HG02623 (cell line): Measurements from ENCODE around the gene KLK7.
"Not testable (repeated sequence)": the region's sequence is repeated elsewhere in the genome, so short reads cannot be mapped to it uniquely, and the experiment has no call there.

Experiments used
- ATAC-seq: cut with Tn5 transposase; IDR thresholded peaks from one replicate; pipeline ENCODE4 v1.9.1; 2021; ENCODE audit warnings: moderate library complexity; ENCODE audit not compliant: unreplicated experiment

KLK7 gene

GRCh38 chr19:51012661-51013190 lies 29.0 kb upstream of the KLK7 start:
- ATAC-seq, result no peak

GRCh38 chr19:51010066-51010795 lies 26.5 kb upstream of the KLK7 start:
- no peak for ATAC-seq

GRCh38 chr19:51009061-51009891 lies 25.6 kb upstream of the KLK7 start:
- no peak for ATAC-seq

DNA sequence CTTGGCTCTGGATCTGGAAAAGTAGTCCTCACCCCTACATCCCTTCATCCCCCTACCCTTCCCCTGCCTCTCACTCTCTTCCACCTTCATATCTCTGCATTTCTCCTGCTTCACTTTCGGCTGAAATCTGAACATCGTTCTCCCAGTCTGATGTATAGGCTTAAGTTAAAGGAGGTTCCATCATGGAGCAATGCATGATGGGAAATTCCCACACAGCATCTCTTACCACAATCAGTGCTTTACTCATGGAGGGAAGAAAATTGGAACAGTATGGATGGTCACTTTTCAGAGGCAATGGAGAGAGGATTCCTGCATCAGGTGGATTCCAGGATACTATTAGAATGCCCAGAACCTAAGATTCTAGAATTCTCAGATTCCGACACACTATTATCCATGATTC lies 23.8 kb upstream of the KLK7 start:
- ATAC-seq, result no peak

DNA sequence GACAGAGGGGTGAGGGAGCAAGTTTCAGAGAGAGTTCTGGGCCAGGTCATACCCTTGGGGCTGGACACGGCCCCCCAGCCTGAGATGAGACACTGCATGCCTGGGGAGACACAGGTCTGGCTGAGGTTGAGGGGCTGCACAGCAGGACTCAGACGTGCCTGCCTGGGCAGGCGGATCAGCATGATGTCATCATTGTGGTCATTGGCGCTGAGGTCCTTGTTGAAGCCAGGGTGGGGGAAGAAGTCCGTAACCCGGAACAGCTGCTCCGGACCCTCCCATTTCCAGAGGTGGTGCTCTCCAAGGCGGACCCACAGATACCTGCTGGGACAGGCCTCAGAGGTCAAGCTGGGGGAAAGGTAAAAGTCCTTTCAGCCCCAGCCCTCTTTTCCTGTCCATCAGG lies 22.7 kb upstream of the KLK7 start:
- ATAC-seq, result no peak

DNA sequence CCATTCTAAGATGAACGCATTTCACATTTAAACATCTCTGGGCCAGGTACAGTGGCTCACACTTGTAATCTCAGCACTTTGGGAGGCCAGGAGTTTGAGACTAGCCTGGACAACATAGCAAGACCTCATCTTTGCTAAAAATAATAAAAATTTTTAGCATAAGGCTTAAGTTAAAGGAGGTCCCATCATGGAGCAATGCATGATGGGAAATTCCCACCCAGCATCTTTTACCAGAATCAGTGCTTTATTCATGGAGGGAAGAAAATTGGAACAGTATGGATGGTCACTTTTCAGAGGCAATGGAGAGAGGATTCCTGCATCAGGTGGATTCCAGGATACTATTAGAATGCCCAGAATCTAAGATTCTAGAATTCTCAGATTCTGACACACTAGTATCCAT lies 21.5 kb upstream of the KLK7 start:
- no peak for ATAC-seq

DNA sequence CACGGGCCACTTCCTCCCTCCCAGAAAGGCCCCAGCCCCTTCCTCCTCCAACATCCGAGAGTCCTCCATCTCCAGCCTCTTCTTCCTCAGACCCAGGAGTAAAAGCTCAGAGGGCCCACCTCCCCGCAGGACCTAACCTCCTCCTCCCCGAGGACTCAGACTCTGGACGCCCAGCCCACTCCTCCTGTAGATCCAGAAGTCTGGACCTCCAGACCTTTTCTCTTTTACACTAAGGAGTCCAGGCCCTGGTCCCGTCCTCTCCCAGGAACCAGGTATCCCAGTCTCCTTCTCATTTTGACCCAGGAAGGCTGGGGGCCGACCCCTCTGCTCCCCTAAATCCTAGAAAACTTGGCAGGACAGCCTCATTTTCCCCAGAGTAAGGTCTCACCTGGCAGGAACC lies 19.6 kb upstream of the KLK7 start:
- no peak for ATAC-seq

- no peak for ATAC-seq
These were observed 19.0 kb upstream of the KLK7 start for GRCh38 chr19:51002542-51003311.

GRCh38 chr19:51002089-51002532 lies 18.4 kb upstream of the KLK7 start:
- no peak for ATAC-seq

DNA sequence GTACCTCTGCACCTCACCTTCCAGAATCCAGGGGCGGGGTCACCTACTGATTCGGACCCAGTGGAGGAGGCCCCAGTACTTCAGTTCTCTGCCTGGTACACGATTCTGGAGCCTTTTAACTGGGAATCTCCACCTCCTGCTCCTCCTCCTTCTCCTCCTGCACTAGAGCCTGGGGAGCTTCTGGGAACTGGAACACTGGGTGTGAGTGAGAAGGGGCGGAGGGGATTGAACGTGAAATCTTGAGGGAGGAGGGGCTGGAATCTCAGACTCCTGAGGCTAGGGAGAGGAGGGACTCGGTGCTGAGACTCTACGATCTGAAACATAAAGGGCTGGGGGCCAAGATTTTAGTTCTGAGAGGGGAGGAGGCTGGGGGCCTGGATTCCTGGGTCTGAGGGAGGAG lies 17.8 kb upstream of the KLK7 start, which contains the start of gene KLK8:
KLK8 (minus strand) TSS at position 90 of the 400 bp plus-strand sequence. CDS start 437 bp downstream, outside the sequence.
- no peak for ATAC-seq

DNA sequence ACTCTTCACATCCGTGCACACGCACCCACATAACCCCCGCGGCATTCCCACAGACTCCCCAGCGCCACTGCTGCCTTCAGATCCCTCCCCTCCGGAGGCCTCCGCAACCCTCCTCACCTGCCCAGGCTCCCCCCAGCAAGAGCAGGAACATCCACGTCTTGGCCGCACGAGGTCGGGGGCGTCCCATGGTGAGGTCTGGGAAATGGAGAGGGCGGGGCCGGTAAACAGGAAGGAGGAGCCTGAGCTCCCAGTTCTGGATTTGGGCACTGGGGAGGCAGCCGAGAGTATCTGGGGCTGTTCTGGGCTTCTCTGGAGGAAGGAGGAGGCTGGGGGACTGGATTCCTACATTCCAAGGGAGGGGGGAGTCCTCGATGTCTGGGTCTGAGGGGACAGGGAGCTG lies 17.3 kb upstream of the KLK7 start:
- no peak for ATAC-seq

GRCh38 chr19:51000426-51000825 lies 16.7 kb upstream of the KLK7 start:
- no peak for ATAC-seq

DNA sequence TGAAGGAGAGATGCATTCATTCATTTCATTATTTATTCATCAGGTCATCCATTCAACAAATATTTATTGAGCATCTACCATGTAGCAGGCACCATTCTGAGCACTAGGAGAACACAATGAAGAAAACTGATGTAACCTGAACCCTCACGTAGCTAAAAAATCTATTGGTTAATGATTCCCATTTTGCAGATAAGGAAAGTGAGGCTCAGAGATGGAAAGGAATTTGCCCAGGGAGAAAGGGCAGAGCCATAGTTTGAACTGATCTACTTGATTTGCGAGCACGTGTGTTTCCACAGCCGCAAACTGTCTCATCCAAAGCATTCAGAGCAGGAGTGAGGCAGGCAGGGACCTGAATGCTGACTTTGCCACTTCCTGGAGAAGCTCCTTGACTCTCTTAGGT lies 15.0 kb upstream of the KLK7 start:
- ATAC-seq, result no peak

- no peak for ATAC-seq
These were observed 14.3 kb upstream of the KLK7 start for GRCh38 chr19:50998061-50998460.

DNA sequence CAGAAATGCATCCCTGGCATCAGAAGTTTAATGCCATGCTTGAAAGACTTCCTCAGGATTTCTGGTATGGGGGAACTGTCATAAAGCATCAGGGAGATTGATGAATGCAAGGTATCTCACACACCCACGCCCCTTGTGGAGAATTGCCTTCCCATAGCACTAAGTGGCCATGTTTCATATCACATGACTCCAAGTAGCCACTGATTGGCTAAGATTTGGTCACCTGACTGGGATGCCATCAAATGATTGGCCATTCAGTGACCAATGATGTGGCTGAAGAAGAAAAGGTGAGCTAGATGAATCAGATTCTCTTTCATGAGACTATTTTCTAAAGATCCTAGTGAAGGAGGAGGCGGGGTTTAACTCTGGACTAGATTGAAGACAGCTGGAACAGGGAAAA lies 10.4 kb upstream of the KLK7 start:
- no peak for ATAC-seq

DNA sequence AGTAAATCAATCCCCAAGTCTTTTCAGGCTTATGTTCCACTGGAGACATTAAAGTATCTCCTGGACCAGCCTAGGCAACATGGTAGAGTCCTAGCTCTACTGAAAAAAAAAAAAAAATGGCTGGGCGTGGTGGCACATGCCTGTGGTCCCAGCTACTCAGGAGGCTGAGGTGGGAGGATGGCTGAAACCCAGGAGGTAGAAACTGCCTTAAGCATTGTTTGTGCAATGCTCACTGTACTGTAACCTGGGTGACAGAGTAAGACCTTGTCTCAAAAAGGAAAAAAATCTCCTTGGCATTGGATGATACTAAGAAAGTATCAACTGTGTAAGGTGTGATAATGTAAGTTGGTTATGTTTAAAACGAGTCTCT lies 8.9 kb upstream of the KLK7 start:
- no peak for ATAC-seq

GRCh38 chr19:50984416-50984815 lies 699 bp upstream of the KLK7 start:
- ATAC-seq, result not testable (repeated sequence)

- no peak for ATAC-seq
These were observed 1.5 kb downstream of the KLK7 start for GRCh38 chr19:50982186-50982585.

DNA sequence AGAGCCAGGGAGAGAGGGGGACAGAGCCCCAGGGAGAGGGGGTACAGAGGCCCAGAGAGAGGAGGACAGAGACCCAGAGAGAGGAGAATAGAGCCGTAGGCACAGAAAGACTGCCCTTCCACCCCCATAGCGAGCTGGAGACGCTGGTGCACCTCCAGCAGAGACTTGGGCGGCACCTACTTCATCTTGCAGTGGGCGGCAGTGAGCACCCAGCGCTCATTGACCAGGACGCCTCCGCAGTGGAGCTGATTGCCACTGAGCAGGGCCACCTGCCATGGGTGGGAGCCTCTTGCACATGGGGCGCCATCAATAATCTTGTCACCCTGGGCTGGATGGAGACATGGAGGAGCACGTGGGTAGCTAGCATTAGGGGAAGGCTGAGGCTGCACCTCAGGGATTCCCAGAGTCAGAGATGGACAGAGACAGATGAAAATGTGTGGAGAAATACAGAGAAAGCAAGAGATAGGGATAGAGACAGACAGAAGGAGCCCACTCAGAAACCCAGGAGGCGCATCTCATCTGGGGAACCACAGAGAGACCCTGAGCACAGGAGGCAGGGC lies 2.0 kb downstream of the KLK7 start:
- no peak for ATAC-seq

- no peak for ATAC-seq
These were observed 3.5 kb downstream of the KLK7 start for GRCh38 chr19:50980208-50980607.

GRCh38 chr19:50979758-50980157 lies 4.0 kb downstream of the KLK7 start:
- no peak for ATAC-seq
